Mesothelial cell of epicardium (in vitro differentiated cells): ENCODE measurements around the gene SLC28A1. TPM values are rescaled to one million over a fixed set of nuclear protein-coding genes. Genes with fewer than 3 reads are reported as not detected.

Experiments used
- DNase-seq, 2 experiments: peaks; one replicate each; pipeline ENCODE4 v3.0.0; 2021; ENCODE audit warnings: low spot score in 2 of 2; ENCODE audit not compliant: unreplicated experiment in 2 of 2
- H3K27ac Mint-ChIP-seq: 2 replicates; pipeline ENCODE4 v1.8.0; 2021; ENCODE audit warnings: mixed read lengths
- H3K27me3 Mint-ChIP-seq: 2 replicates; pipeline ENCODE4 v1.8.0; 2021; ENCODE audit warnings: low read depth, mixed read lengths
- H3K36me3 Mint-ChIP-seq: 2 replicates; pipeline ENCODE4 v1.8.0; 2021; ENCODE audit warnings: mixed read lengths
- H3K4me1 Mint-ChIP-seq: 2 replicates; pipeline ENCODE4 v1.8.0; 2021; ENCODE audit warnings: mixed read lengths
- H3K4me3 Mint-ChIP-seq: 2 replicates; pipeline ENCODE4 v1.8.0; 2021; ENCODE audit warnings: mild to moderate bottlenecking, moderate library complexity, mixed read lengths
- H3K9me3 Mint-ChIP-seq: 2 replicates; pipeline ENCODE4 v1.8.0; 2021; ENCODE audit warnings: mixed read lengths
- CTCF ChIP-seq: fragments of 200-600 bp; sonication (generic); IDR thresholded peaks from one replicate; pipeline ENCODE4 v1.5.0; 2021; ENCODE audit warnings: antibody characterized with exemption; ENCODE audit not compliant: unreplicated experiment
- total RNA-seq: library from RNA; stranded (reverse); gene quantifications from 3 replicates; pipeline ENCODE4 v1.2.1, GENCODE V29; 2021

Gene SLC28A1
- total RNA-seq, 1 donor from 2014 or later, result 0.20 TPM

DNA sequence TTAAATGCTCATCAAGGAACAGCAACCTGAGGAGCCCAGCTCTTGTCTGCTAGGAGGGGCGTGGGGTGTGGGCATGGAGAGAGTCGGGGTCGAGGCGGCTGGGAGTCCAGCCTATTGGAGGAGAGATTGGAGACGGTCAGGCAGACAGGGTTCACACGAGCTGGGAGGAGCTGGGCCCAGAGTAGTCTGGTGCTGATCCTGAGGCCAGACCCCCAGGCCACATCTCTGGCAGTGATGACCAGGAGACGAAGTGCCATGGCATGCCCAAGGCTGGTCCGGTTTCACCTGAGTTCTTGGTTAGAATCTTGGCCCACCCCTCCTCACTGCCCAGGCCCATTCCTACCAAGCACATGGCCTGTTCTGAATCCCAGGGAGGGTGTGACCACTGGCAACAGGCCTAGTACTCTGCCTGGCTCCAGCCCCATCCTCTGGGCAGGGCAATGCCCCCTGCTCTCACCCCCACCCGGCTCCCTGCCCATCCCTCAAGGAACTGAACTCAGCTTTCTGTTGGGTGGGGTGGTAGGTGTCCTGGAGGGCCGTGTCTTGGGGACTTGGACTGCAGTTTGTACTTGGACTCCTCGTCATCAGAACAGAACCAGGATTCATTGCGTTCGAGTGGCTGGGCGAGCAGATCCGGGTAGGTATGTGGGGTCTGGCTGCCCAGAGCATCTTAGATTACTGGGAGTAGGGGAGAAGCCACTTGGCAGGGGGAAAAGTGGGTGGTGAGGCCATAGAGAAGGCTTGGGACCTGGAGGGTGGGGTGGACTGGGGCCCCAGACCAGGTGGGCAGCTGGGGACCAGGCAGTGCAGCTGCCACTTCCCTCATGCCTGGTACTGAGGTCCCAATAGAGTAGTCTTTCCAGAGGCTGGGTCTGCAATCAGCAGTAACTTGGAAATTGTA is 20.8 kb downstream of the SLC28A1 start:
- DNase-seq, result no peak
- no peak overlapping the region for H3K27ac Mint-ChIP-seq
- no peak overlapping the region for H3K4me3 Mint-ChIP-seq
- no peak for TF ChIP-seq CTCF
- H3K27me3 Mint-ChIP-seq, result no peaks in the 10 kb centered on the region
- no peaks in the 10 kb centered on the region for H3K36me3 Mint-ChIP-seq
- H3K4me1 Mint-ChIP-seq, result peaks cover 3% of the 10 kb centered on the region
- no peaks in the 10 kb centered on the region for H3K9me3 Mint-ChIP-seq

DNA sequence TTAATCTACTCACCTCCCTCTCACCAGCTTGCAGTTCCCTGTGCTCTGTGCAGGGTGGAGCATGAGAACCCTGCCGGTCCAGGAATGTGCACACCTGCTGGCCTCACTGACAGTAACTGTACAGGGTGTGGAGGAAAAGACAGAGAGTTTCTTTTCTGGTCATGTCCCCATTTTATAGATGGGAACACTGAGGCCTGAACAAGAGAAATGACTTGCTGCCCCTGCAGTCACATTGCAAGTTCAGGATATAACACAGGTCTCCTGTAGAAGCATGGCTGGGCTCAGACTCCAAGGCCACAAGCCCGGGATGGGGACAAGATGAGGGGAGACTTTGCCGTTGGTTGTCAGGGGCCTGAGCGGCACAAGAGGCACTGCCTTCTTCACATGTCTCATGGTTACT is 23.3 kb downstream of the SLC28A1 start:
- H3K4me1 Mint-ChIP-seq, result peaks cover 12% of the 10 kb centered on the region
- no peak for DNase-seq
- H3K27ac Mint-ChIP-seq, result no peak overlapping the region
- TF ChIP-seq CTCF, result no peak
- H3K4me3 Mint-ChIP-seq, result no peak overlapping the region
- H3K27me3 Mint-ChIP-seq, result no peaks in the 10 kb centered on the region
- no peaks in the 10 kb centered on the region for H3K9me3 Mint-ChIP-seq
- no peaks in the 10 kb centered on the region for H3K36me3 Mint-ChIP-seq

- no peaks in the 10 kb centered on the region for H3K9me3 Mint-ChIP-seq
- no peak overlapping the region for H3K4me3 Mint-ChIP-seq
- no peaks in the 10 kb centered on the region for H3K36me3 Mint-ChIP-seq
- TF ChIP-seq CTCF, result no peak
- no peak for DNase-seq
- H3K4me1 Mint-ChIP-seq, result peaks cover 13% of the 10 kb centered on the region
- H3K27ac Mint-ChIP-seq, result peak overlapping the region; percentile 60
- H3K27me3 Mint-ChIP-seq, result no peaks in the 10 kb centered on the region
These were observed 24.1 kb downstream of the SLC28A1 start for GRCh38 chr15:84908564-84908963.

DNA sequence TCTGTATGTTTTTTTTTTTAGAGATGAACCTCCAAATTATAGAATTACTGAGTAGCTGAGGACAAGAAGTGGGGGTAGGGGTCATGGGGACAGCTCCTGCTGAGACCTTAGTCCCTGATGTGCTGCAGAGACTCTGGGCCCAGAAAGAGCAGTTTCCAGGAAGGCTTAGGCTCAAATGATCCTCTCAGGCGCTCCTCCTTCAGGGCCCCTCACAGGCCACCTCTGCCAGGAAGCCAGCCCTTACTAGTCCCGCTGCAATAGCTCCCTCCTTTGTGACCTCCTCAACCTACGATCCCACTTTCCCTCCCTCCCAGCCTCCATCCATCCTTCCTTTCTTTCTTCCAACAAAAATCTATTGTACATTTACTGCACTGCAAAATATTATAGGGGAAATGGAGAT is 24.6 kb downstream of the SLC28A1 start:
- no peak for DNase-seq
- H3K4me3 Mint-ChIP-seq, result no peak overlapping the region
- no peaks in the 10 kb centered on the region for H3K27me3 Mint-ChIP-seq
- no peaks in the 10 kb centered on the region for H3K9me3 Mint-ChIP-seq
- H3K27ac Mint-ChIP-seq, result no peak overlapping the region
- TF ChIP-seq CTCF, result no peak
- H3K36me3 Mint-ChIP-seq, result no peaks in the 10 kb centered on the region
- H3K4me1 Mint-ChIP-seq, result peaks cover 13% of the 10 kb centered on the region

- Mint-ChIP-seq H3K4me1 (peaks cover 16% of the 10 kb centered on the region), H3K4me3 (no peak overlapping the region), H3K27me3 (no peaks in the 10 kb centered on the region), H3K36me3 (no peaks in the 10 kb centered on the region), H3K27ac (no peak overlapping the region), H3K9me3 (no peaks in the 10 kb centered on the region)
- TF ChIP-seq CTCF, result no peak
- DNase-seq, result no peak
These were observed 25.3 kb downstream of the SLC28A1 start for GRCh38 chr15:84909782-84910181.
